Right forelimb (tissue), 1 donor: ENCODE data around the gene TSGA10IP.
A peak's percentile ranks its signal among the peaks of the same experiment; 100 is the strongest.

Experiments used
- DNase-seq: peaks from one replicate; pipeline ENCODE4 v3.0.0-alpha.2; 2018

The TSGA10IP gene

DNA sequence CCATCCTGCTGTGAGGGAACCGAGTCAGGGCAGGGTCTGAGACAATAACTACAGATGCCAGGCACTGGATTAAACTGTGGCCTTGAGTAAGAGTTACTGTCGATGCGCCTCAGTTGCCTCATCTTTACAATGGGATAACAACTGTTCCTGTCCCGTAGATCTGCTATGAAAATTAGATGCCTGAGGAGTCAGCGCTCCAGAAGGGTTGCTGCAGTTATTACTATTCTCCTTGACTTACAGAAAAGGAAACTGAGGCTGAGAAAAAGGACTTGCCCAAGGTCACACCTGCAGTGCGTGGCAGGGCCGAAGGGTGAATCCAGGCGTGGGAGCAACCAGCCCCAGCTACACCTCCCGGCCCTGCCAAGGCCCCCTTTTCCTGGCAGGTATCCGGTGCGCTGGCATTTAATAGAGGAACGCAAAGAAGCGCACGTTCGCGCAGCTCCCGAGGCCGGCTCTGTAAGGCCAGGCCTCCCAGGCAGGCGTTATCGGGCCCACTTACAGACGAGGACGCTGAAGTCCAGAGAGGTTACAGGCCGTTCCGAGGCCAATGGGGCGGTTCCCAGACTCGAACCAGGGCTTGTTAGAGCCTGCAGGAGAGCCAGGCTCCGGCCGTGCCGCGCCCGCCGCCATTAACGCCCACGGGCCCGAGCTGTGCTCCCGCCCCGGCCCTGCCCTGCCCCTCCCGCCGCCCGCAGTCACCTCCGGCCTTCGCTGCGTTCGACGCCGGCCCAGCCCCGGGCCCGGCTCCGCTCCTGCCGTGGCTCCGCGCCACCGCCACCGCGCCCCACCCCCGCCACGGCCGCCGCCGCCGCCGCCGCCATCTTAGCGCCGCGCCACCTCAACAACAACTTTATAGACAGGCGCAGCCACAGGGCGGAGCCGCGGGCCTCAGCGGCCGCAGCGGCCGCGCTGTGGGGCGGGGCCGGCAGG, 26.8 kb upstream of the TSGA10IP start, which contains the start of gene C11orf68:
Gene C11orf68, minus strand, starts transcription at position 852 of the 930 bp plus-strand sequence. Its CDS starts 31 bp downstream, at position 821.
- no peak for DNase-seq

DNA sequence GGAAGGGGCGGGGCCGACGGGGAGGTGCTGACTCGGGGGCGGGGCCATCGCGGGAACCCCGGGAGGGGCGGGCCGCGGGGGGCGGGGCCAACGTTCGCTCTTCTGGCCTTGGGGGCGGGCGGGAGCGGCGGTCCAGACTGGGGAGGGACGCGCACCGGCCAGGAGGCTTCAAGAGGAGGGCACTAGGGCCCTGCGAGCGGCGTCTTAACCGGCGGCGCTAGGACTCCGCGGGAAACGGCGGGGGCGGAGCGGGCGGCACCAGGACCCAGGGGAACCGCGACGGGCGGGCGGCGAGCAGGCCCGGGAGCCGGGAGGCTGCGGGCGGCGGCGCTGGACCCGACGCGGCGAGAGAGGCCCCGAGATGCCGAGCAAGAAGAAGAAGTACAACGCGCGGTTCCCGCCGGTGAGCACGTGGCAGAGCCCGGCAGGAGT, 26.1 kb upstream of the TSGA10IP start, which contains the start of gene DRAP1:
Gene DRAP1, plus strand, starts transcription at position 286 of the 432 bp plus-strand sequence. Its CDS starts 76 bp downstream, at position 362.
- peak; percentile 100 for DNase-seq

- DNase-seq: peak; percentile 67
Observed at GRCh38 chr11:65919573-65920371, 25.5 kb upstream of the TSGA10IP start.

GRCh38 chr11:65920372-65920802, 24.9 kb upstream of the TSGA10IP start:
- DNase-seq: no peak

DNA sequence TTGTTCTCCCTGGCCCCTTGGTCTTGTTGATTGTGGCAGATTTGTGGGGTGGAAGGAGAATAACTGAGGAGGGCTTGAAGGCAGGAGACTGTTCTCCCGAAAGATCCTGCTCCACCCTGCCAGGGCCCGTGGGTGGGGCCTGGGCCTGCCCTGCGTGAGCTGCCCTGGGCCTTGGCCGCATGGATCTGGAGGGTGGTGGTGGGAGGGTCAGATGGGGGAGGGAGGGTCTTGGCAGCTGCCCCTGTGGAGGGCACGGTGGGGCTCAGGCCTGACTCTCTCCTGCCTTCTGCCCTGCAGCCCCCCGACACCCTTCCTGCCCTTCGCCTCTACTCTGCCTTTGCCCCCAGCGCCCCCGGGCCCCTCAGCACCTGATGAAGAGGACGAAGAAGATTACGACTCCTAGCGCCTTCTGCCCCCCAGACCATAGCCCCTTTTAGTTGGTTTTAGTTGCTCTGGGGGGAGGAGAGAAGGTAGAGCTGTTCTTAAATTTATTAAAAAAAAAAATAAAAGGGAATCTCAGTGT, 24.2 kb upstream of the TSGA10IP start:
- no peak for DNase-seq

DNA sequence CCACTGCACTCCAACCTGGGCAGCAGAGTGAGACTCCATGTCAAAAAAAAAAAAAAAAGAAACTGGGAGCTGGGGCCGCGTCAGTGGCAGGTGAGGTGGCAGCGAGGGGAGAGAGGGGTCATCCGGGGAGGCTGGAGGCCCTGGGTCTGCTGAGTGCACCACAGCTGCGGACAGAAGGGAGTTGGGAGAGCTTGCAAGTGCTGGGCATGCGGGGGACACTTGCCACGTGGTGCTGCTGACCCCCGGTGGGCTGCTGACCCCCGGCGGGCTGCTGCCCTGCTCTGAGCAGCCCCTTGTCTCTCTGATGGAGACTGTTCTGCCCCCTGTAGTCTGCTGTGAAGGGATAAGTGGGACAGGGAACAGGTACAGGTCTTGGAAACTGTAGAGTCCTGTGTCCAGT, 23.4 kb upstream of the TSGA10IP start:
- no peak for DNase-seq

GRCh38 chr11:65922565-65922964, 22.7 kb upstream of the TSGA10IP start:
- no peak for DNase-seq

- no peak for DNase-seq
Observed at GRCh38 chr11:65925397-65925796, 19.9 kb upstream of the TSGA10IP start.

GRCh38 chr11:65927904-65928397, 17.3 kb upstream of the TSGA10IP start:
- no peak for DNase-seq

- DNase-seq: no peak
Observed at GRCh38 chr11:65928667-65929066, 16.6 kb upstream of the TSGA10IP start.

- no peak for DNase-seq
Observed at GRCh38 chr11:65931773-65932557, 13.3 kb upstream of the TSGA10IP start.

- DNase-seq: no peak
Observed at GRCh38 chr11:65932558-65932919, 12.7 kb upstream of the TSGA10IP start.

DNA sequence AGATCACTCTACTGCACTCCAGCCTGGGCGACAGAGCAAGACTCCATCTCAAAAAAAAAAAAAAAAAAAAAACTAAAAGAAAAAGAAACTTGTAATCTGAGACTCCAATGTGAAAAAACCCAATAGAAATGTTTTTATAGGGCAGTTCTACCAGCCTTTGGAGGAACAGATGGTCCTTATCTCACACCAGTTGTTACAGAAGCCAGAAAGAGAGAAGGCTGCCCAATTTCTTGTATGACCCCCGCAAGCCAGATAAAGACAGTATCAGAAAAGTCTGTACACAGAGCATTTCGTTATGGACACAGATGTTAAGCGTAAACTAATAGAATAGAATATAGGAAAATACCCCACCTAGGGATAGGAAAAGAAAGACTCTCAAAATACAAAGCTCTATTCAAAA, 11.3 kb upstream of the TSGA10IP start:
- no peak for DNase-seq

DNA sequence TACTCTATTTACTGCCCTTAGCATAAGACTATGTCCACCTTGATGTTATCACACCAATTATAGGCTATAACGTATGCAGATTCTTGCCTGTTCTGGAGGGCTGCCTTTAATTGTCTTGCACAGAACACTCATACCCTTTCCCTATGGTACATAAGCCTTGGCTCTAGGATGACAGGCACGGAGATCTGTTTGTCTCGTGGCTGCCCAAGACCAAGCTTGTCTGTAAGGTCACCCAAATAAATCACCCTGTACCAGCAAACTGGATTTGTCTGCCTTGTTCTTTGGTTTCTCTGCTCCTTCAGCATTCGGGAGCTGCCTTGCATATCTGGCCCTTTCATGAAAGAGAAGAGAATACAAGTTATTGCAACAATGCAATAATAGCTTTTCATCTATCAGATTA, 7.5 kb upstream of the TSGA10IP start:
- DNase-seq: no peak

DNA sequence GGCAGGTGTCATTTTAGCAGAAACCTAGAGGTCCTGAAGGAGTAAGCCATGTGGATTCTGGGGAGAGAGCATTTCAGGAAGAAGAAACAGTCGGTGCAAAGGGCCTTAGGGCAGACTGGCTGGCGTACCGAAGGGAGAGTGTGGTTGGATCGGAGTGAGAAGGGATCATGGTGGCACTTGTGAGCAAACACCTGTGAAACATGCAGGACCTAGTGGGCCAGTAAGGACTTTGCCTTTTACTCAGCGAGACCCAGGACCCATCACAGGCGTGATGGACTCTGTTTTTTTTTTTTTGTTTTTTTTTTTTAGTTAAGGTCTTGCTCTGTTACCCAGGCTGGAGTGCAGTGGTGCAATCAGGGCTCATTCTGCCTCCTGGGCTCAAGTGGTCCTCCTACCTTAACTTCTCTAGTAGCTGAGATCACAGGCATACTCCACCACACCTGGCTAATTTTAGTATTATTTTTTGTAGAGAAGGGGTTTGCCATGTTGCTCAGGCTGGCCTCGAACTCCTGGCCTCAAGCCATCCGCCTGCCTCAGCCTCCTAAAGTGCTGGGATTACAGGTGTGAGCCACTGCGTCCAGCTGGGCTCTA, 3.5 kb upstream of the TSGA10IP start:
- no peak for DNase-seq

DNA sequence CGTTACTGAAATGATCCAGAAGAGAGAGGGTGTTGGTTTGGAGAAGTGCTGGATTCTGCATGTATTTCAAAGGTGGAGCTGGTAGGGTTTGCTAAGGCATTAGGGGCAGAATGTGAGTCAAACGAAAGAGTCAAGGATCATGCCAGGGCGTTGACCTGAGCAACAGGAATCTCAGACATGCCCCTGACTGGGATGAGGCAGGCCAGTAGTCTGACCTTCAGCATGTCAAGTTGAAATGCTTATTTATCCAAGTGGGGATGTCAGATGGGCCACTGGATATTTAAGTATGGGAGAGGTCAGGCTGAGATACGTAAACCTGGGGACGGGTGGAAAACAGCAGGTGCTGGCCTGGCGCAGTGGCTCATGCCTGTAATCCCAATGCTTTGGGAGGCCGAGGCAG, 2.7 kb upstream of the TSGA10IP start:
- DNase-seq: no peak

- DNase-seq: no peak
Observed at GRCh38 chr11:65944191-65944590, 1.1 kb upstream of the TSGA10IP start.

- DNase-seq: no peak
Observed at GRCh38 chr11:65944767-65945166, 513 bp upstream of the TSGA10IP start.

DNA sequence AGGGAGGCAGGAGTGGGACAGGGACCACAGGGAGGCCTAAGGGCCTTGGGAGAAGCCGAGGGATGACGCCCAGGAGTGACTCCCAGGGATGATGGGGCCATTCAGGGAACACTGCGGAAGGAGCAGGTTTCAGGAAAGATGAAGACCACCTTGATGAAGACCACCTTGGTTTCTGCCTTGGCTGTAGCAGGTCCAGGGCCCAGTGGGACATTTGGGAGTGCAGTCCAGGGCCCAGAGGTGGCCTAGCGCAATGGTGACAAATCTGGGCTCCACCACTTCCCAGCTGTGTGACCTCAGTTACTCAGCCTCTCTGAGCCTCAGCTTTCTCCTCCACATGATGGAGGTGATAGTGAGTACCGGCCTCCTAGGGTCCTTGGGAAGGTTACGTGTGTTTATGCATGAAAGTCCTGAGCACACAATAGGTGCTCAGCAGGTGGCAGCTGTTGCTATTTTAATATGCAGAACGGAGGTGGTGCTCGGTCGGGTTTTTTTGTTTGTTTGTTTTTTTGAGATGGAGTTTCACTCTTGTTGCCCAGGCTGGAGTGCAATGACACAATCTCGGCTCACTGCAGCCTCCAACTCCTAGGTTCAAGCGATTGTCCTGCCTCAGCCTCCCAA, 770 bp downstream of the TSGA10IP start:
- DNase-seq: no peak

- no peak for DNase-seq
Observed at GRCh38 chr11:65946655-65947054, 1.4 kb downstream of the TSGA10IP start.

DNA sequence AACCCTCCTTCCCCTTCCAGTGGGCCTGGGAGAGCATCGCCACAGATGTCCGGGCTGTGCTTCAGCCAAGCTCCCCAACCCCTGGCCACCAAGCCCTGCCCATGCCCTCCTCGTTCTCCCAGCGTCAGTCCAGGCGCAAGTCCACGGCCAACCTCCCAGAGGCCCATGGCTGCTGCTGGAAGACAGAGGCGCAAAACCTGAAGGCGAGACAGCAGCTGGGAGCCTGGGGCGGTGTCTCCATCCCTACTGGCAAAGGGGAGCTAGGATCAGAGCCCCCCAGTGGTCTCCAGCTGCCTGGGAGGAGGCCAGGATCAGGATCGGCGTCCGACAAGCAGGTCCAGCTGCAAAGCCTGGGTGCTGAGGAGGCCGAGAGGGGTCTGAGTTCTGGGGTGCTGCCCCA, 1.9 kb downstream of the TSGA10IP start:
- DNase-seq: no peak
